ENCODE measurements around the gene DSTN. TPM values are rescaled to one million over a fixed set of nuclear protein-coding genes. Genes with fewer than 3 reads are reported as not detected.
A peak's percentile ranks its signal among the peaks of the same experiment; 100 is the strongest.

DSTN gene
- total and polyA plus RNA-seq, 2 experiments from 2014 or later = 162 to 459 TPM

- peaks cover 26% of the 10 kb centered on the region for H3K4me1 ChIP-seq (ENCODE audit: insufficient read depth)
- H3K36me3 Mint-ChIP-seq (ENCODE audit: low read depth) = no peaks in the 10 kb centered on the region
- ATAC-seq = peak; percentile 69
- peak overlapping the region; percentile 95 for H3K27ac Mint-ChIP-seq
- H3K4me3 ChIP-seq = no peak overlapping the region
- H2AFZ ChIP-seq = peak overlapping the region; percentile 63
- H3K27me3 Mint-ChIP-seq (ENCODE audit: insufficient read depth, low read depth, poor library complexity) = peaks cover 3% of the 10 kb centered on the region
- H3K4me1 Mint-ChIP-seq = peaks cover 24% of the 10 kb centered on the region
- peak; percentile 60 for DNase-seq (ENCODE audit: low spot score)
- H3K79me2 ChIP-seq (replicated peaks; ENCODE audit: insufficient read depth) = no peaks in the 10 kb centered on the region
- no peaks in the 10 kb centered on the region for H3K36me3 ChIP-seq (ENCODE audit: insufficient read depth)
- no peaks in the 10 kb centered on the region for H4K20me1 ChIP-seq (replicated peaks; ENCODE audit: insufficient read depth)
- no peaks in the 10 kb centered on the region for H3F3A ChIP-seq (replicated peaks; ENCODE audit: low read depth)
- H3K27me3 ChIP-seq (ENCODE audit: insufficient read depth) = no peaks in the 10 kb centered on the region
- H3K9me2 ChIP-seq (ENCODE audit: insufficient read depth) = peaks cover 11% of the 10 kb centered on the region; the same call in 1 of the 2 replicates
- H3K27ac ChIP-seq (ENCODE audit: low read depth) = peak overlapping the region; percentile 74
- no peaks in the 10 kb centered on the region; the same call in 2 of the 3 replicates for H3K9me3 Mint-ChIP-seq
- TF ChIP-seq EZH2phosphoT487 (IDR thresholded peaks at IDR 0.05; ENCODE audit: unreplicated experiment) = no peak
- no peak for TF ChIP-seq CTCF (conservative IDR thresholded peaks at IDR 0.05; ENCODE audit: low read depth in 2 of 2)
- no peak for TF ChIP-seq REST (IDR thresholded peaks at IDR 0.05; ENCODE audit: unreplicated experiment)
- TF ChIP-seq CREB1 (CRISPR knock-in tag; IDR thresholded peaks at IDR 0.05; ENCODE audit: low read depth) = no peak
- no peak for TF ChIP-seq ZNF331 (CRISPR knock-in tag; IDR thresholded peaks at IDR 0.05; ENCODE audit: low read depth)
- 0 out of 2 replicates have a peak, but pooled peaks have one; percentile 6 for TF ChIP-seq ZNF462 (CRISPR knock-in tag; IDR thresholded peaks at IDR 0.05)
- peak overlapping the region; percentile 36; the same call in 1 of the 3 replicates for H3K4me3 Mint-ChIP-seq
- H3K4me2 ChIP-seq = peak overlapping the region; percentile 52; the same call in 1 of the 2 replicates
Observed at GRCh38 chr20:17558154-17558940, 11.5 kb upstream of the DSTN start.

Measured in GM23338 (cell line).